Fibroblast of lung (primary cell): ENCODE data around the gene TENM4.

Experiments used
- EZH2 ChIP-seq: IDR thresholded peaks from 2 replicates; pipeline ENCODE4 v1.5.1; 2012; ENCODE audit warnings: low read length, control low read depth, mild to moderate bottlenecking; ENCODE audit errors: missing control alignments
- TF ChIP-seq, protein P1 (sequence below), 2 donors: IDR thresholded peaks in 1 of 2; conservative IDR thresholded peaks in 1 of 2; 1 replicate in 1 of 2; 2 replicates in 1 of 2; pipeline ENCODE4 v1.5.1; 2011 to 2012; ENCODE audit warnings: low read length in 2 of 2, control low read depth in 1 of 2, inconsistent platforms in 1 of 2, low read depth in 1 of 2, mild to moderate bottlenecking in 1 of 2

DNA sequence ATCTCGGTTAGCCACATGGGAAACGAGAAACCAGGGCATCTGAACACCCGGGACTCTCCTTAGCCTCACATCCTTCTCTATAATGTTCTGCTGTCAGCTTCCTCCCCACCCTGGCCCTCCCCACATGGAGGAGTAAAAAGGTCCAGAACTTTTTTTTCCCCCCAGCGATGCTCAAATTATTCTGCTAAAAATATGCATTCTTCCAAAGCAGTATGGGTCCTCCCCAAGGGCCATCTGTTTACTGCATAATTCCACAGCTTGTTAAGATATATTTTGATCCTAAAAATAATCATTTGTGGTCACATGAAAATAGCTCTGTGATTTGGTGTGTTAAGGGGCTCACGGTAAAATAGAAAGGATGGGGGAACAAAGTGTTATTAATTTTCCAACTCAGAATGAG, 584.6 kb downstream of the TENM4 start:
- TF ChIP-seq, protein P1, sequence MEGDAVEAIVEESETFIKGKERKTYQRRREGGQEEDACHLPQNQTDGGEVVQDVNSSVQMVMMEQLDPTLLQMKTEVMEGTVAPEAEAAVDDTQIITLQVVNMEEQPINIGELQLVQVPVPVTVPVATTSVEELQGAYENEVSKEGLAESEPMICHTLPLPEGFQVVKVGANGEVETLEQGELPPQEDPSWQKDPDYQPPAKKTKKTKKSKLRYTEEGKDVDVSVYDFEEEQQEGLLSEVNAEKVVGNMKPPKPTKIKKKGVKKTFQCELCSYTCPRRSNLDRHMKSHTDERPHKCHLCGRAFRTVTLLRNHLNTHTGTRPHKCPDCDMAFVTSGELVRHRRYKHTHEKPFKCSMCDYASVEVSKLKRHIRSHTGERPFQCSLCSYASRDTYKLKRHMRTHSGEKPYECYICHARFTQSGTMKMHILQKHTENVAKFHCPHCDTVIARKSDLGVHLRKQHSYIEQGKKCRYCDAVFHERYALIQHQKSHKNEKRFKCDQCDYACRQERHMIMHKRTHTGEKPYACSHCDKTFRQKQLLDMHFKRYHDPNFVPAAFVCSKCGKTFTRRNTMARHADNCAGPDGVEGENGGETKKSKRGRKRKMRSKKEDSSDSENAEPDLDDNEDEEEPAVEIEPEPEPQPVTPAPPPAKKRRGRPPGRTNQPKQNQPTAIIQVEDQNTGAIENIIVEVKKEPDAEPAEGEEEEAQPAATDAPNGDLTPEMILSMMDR (conservative IDR thresholded peaks at IDR 0.05 in 1 of 2, IDR thresholded peaks at IDR 0.05 in 1 of 2; ENCODE audit: low read depth in 1 of 2, low read length in 2 of 2), result no peak
- no peak for TF ChIP-seq EZH2
